HepG2 (cell line): Measurements from ENCODE around the gene ARL8B. TPM values are rescaled to one million over a fixed set of nuclear protein-coding genes. Genes with fewer than 3 reads are reported as not detected.
"Not testable (repeated sequence)": the region's sequence is repeated elsewhere in the genome, so short reads cannot be mapped to it uniquely, and the experiment has no call there.

Experiments used
- ATAC-seq: fragments of 200-7000 bp; cut with Tn5 transposase; 3 replicates; pipeline ENCODE4 v1.9.1; 2020; ENCODE audit warnings: mild to moderate bottlenecking, moderate library complexity
- BruUV-seq: library from RNA; stranded (reverse); fragments of 400-500 nt; replicated peaks from 2 replicates; lab custom pipeline; 2021; lab: Mats Ljungman, UMichigan
- CTCF ChIA-PET: fragments of 300-600 bp; formaldehyde crosslinking; extraction: SDS; loops from one replicate; lab custom pipeline; 2021; ENCODE audit warnings: low total read pairs, inconsistent platforms, low intra/inter-chr PET ratio; lab: Yijun Ruan, JAX
- POLR2A ChIA-PET: fragments of 350-600 bp; sonication (Branson Sonifier 250); formaldehyde crosslinking; loops from one replicate; lab custom pipeline; 2020; ENCODE audit warnings: antibody characterized with exemption, inconsistent platforms; lab: Yijun Ruan, JAX
- DNase-seq: peaks from one replicate; pipeline ENCODE4 v3.0.0-alpha.2; 2015; ENCODE audit warnings: low spot score
- FAIRE-seq: peaks from 3 replicates; lab custom pipeline; 2011; peaks lifted over from hg19 to GRCh38; lab: Jason Lieb, UNC
- H2AFZ ChIP-seq: one replicate; pipeline ENCODE4 v1.6.1; 2011; ENCODE audit warnings: low read length, inconsistent platforms
- H3K27ac ChIP-seq: fragments of 300-600 bp; 3 replicates; pipeline ENCODE4 v1.8.0; 2011; ENCODE audit warnings: mixed run types, mild to moderate bottlenecking, mixed read lengths, low read length, inconsistent platforms; ENCODE audit not compliant: insufficient read depth; ENCODE audit errors: extremely low read length
- H3K27me3 ChIP-seq, 2 experiments: fragments of 200-600 bp in 1 of 2; 2 replicates in 1 of 2; 3 replicates in 1 of 2; pipeline versions ENCODE4 v1.6.0 to v1.8.0; 2011; ENCODE audit warnings: low read length in 2 of 2, mild to moderate bottlenecking in 2 of 2, moderate library complexity in 2 of 2, inconsistent platforms in 1 of 2; ENCODE audit not compliant: insufficient read depth in 2 of 2, control insufficient read depth in 1 of 2
- H3K36me3 ChIP-seq, 2 experiments: fragments of 200-600 bp in 1 of 2; replicated peaks in 1 of 2; 2 replicates in 1 of 2; 3 replicates in 1 of 2; pipeline versions ENCODE4 v1.5.1 to v1.8.0; 2011; ENCODE audit warnings: low read length in 2 of 2, inconsistent platforms in 1 of 2; ENCODE audit not compliant: insufficient read depth in 2 of 2, control insufficient read depth in 1 of 2
- H3K4me1 ChIP-seq: 2 replicates; pipeline ENCODE4 v1.5.1; 2012; ENCODE audit warnings: low read length, inconsistent platforms; ENCODE audit not compliant: insufficient read depth
- H3K4me2 ChIP-seq: 2 replicates; pipeline ENCODE4 v1.6.0; 2011; ENCODE audit warnings: low read depth, low read length, inconsistent platforms
- H3K4me3 ChIP-seq, 3 experiments: fragments of 200-600 bp in 1 of 3; sonication (generic), shearing (Covaris generic) in 1 of 3; replicated peaks in 1 of 3; 2 replicates each; pipeline ENCODE4 v1.5.1; 2011 to 2016; ENCODE audit warnings: low read length in 3 of 3, inconsistent platforms in 2 of 3, low read depth in 2 of 3, mild to moderate bottlenecking in 2 of 3, control low read depth in 1 of 3, mixed read lengths in 1 of 3; ENCODE audit not compliant: insufficient read depth in 1 of 3
- H3K79me2 ChIP-seq: one replicate; pipeline ENCODE4 v1.6.1; 2011; ENCODE audit warnings: low read length, inconsistent platforms; ENCODE audit not compliant: insufficient read depth
- H3K9ac ChIP-seq: 2 replicates; pipeline ENCODE4 v1.6.0; 2011; ENCODE audit warnings: mild to moderate bottlenecking, low read depth, low read length, inconsistent platforms; ENCODE audit not compliant: insufficient read depth
- H3K9me3 ChIP-seq: 2 replicates; pipeline ENCODE4 v1.5.1; 2012; ENCODE audit warnings: mild to moderate bottlenecking, low read length
- H4K20me1 ChIP-seq: 2 replicates; pipeline ENCODE4 v1.6.0; 2011; ENCODE audit warnings: inconsistent platforms, mild to moderate bottlenecking, low read length, moderate library complexity; ENCODE audit not compliant: insufficient read depth
- FIP1L1 ChIP-seq: fragments of 200-400 bp; formaldehyde crosslinking; IDR thresholded peaks from 2 replicates; pipeline ENCODE4 v1.6.1; 2018; ENCODE audit warnings: low read depth, mild to moderate bottlenecking, low read length, moderate library complexity, borderline replicate concordance; ENCODE audit not compliant: insufficient read depth
- FOXM1 ChIP-seq: sonication (generic); formaldehyde crosslinking; IDR thresholded peaks from 2 replicates; pipeline ENCODE4 v1.5.0; 2020; ENCODE audit warnings: missing genetic modification reagents
- GLI4 ChIP-seq: sonication (generic); formaldehyde crosslinking; IDR thresholded peaks from 2 replicates; pipeline ENCODE4 v1.5.1; 2020; ENCODE audit warnings: missing genetic modification reagents, mild to moderate bottlenecking, moderate library complexity, borderline replicate concordance
- HMGXB3 ChIP-seq: sonication (generic); formaldehyde crosslinking; IDR thresholded peaks from 2 replicates; pipeline ENCODE4 v1.4.0; 2020; ENCODE audit warnings: missing genetic modification reagents, borderline replicate concordance
- JUND ChIP-seq: sonication (generic); formaldehyde crosslinking; IDR thresholded peaks from 2 replicates; pipeline ENCODE4 v1.8.0; 2022; ENCODE audit warnings: mild to moderate bottlenecking, missing genetic modification reagents
- KAT7 ChIP-seq: IDR thresholded peaks from 2 replicates; pipeline ENCODE4 v1.6.1; 2018; ENCODE audit warnings: borderline replicate concordance, missing compliant biosample characterization
- MAF1 ChIP-seq: sonication (generic); formaldehyde crosslinking; IDR thresholded peaks from 2 replicates; pipeline ENCODE4 v1.5.0; 2020; ENCODE audit warnings: missing genetic modification reagents, borderline replicate concordance
- NFKB2 ChIP-seq: sonication (generic); formaldehyde crosslinking; IDR thresholded peaks from 2 replicates; pipeline ENCODE4 v1.4.0; 2020; ENCODE audit warnings: missing genetic modification reagents, borderline replicate concordance
- ZNF7 ChIP-seq: IDR thresholded peaks from 2 replicates; pipeline ENCODE4 v1.6.1; 2016; ENCODE audit warnings: missing biosample characterization, missing genetic modification reagents
- ZNF816 ChIP-seq: sonication (generic); formaldehyde crosslinking; IDR thresholded peaks from 2 replicates; pipeline ENCODE4 v1.8.0; 2022; ENCODE audit warnings: missing genetic modification reagents, mild to moderate bottlenecking, borderline replicate concordance
- WGBS: methylation state at CpG from one replicate; pipeline ENCODE4 v1.1.6; 2017; ENCODE audit warnings: low lambda C conversion rate; 5-methylcytosine and 5-hydroxymethylcytosine counted together
- in situ Hi-C: cut with HindIII; loops from 2 replicates; pipeline ENCODE4 v1.10.0; 2017; ENCODE audit warnings: low pct_unique_long_range_greater_than_20kb; ENCODE audit not compliant: extremely low pct_ligation_motif_present
- intact Hi-C: fragments of 100-400 bp; cut with micrococcal nuclease; formaldehyde crosslinking; loops from one replicate; pipeline ENCODE4 v1.10.0; 2022; ENCODE audit not compliant: unreplicated experiment
- polyA plus RNA-seq, 8 experiments: library from polyadenylated mRNA; depleted of rRNA in 3 of 8; stranded (reverse) in 7 of 8; unstranded in 1 of 8; fragments of >200 nt; fragmentation: Illumina TruSeq in 4 of 8; extraction: Trizol in 4 of 8; gene quantifications; 2 replicates each; pipeline versions ENCODE4 v1.2.1 to v1.2.3, GENCODE V29; 2011 to 2016; ENCODE audit warnings: low read depth in 4 of 8, missing spikeins in 1 of 8, mixed read lengths in 1 of 8; ENCODE audit not compliant: insufficient read depth in 1 of 8
- total RNA-seq, 5 experiments: library from RNA; depleted of rRNA; stranded (reverse); fragments of >200 nt; fragmentation: Illumina TruSeq; extraction: Trizol; gene quantifications; 2 replicates each; pipeline ENCODE4 v1.2.3, GENCODE V29; 2016; ENCODE audit warnings: low read depth in 1 of 5

ARL8B gene
- total and polyA plus RNA-seq, 2 of the 13 experiments (the other 11 are each of a cell fraction or from before 2014, with no cell fraction given), result 23.5 to 30.4 TPM

- no TSS peak for BruUV-seq
- Histone ChIP-seq H3K4me2 (no peak overlapping the region), H3K27me3 (peaks cover 0 to 6% of the 10 kb centered on the region in 2 experiments; a peak in 2 of 5 replicates), H2AFZ (no peak overlapping the region), H3K9ac (no peak overlapping the region), H3K79me2 (no peaks in the 10 kb centered on the region), H3K36me3 (no peaks in the 10 kb centered on the region), H3K27ac (no peak overlapping the region), H4K20me1 (no peaks in the 10 kb centered on the region), H3K9me3 (no peaks in the 10 kb centered on the region), H3K4me3 (no peak overlapping the region), H3K4me1 (no peaks in the 10 kb centered on the region)
- intact Hi-C loops (no loop called here), in situ Hi-C loops (no loop called here)
- ChIA-PET CTCF (no interaction called here), POLR2A (no interaction called here)
- no peak for TF ChIP-seq HMGXB3
- TF ChIP-seq ZNF7 (CRISPR knock-in tag), result no peak
- no peak for TF ChIP-seq FOXM1 (CRISPR knock-in tag)
- no peak for TF ChIP-seq FIP1L1
- no peak for TF ChIP-seq GLI4 (CRISPR knock-in tag)
- no peak for TF ChIP-seq MAF1
- TF ChIP-seq NFKB2 (CRISPR knock-in tag), result no peak
- no peak for TF ChIP-seq JUND (CRISPR knock-in tag)
- TF ChIP-seq ZNF816 (CRISPR knock-in tag), result no peak
- TF ChIP-seq KAT7 (CRISPR knock-in tag), result no peak
- ATAC-seq (no peak), FAIRE-seq (no peak), DNase-seq (no peak)
- 35% methylated on average over 15 of the region's 15 CpGs for WGBS
Measured at GRCh38 chr3:5080779-5081550, 41.1 kb upstream of the ARL8B start.

GRCh38 chr3:5081973-5082788 lies 39.9 kb upstream of the ARL8B start:
- H2AFZ ChIP-seq, H4K20me1 ChIP-seq, intact Hi-C loops, BruUV-seq, H3K27ac ChIP-seq, POLR2A ChIA-PET, H3K9ac ChIP-seq, H3K27me3 ChIP-seq, H3K4me1 ChIP-seq, H3K79me2 ChIP-seq, FAIRE-seq, H3K4me2 ChIP-seq, in situ Hi-C loops, DNase-seq, ATAC-seq, H3K4me3 ChIP-seq, CTCF ChIA-PET, H3K9me3 ChIP-seq, H3K36me3 ChIP-seq: not testable (repeated sequence)
- 56% methylated on average over 18 of the region's 18 CpGs for WGBS
